Mesothelial cell of epicardium (in vitro differentiated cells): ENCODE measurements around the gene AHCYL2. TPM values are rescaled to one million over a fixed set of nuclear protein-coding genes. Genes with fewer than 3 reads are reported as not detected.
"Not testable (repeated sequence)": the region's sequence is repeated elsewhere in the genome, so short reads cannot be mapped to it uniquely, and the experiment has no call there.

Source experiments
- DNase-seq, 2 experiments: peaks; one replicate each; pipeline ENCODE4 v3.0.0; 2021; ENCODE audit warnings: low spot score in 2 of 2; ENCODE audit not compliant: unreplicated experiment in 2 of 2
- H3K27ac Mint-ChIP-seq: 2 replicates; pipeline ENCODE4 v1.8.0; 2021; ENCODE audit warnings: mixed read lengths
- H3K27me3 Mint-ChIP-seq: 2 replicates; pipeline ENCODE4 v1.8.0; 2021; ENCODE audit warnings: low read depth, mixed read lengths
- H3K36me3 Mint-ChIP-seq: 2 replicates; pipeline ENCODE4 v1.8.0; 2021; ENCODE audit warnings: mixed read lengths
- H3K4me1 Mint-ChIP-seq: 2 replicates; pipeline ENCODE4 v1.8.0; 2021; ENCODE audit warnings: mixed read lengths
- H3K4me3 Mint-ChIP-seq: 2 replicates; pipeline ENCODE4 v1.8.0; 2021; ENCODE audit warnings: mild to moderate bottlenecking, moderate library complexity, mixed read lengths
- H3K9me3 Mint-ChIP-seq: 2 replicates; pipeline ENCODE4 v1.8.0; 2021; ENCODE audit warnings: mixed read lengths
- total RNA-seq: library from RNA; stranded (reverse); gene quantifications from 3 replicates; pipeline ENCODE4 v1.2.1, GENCODE V29; 2021
- TF ChIP-seq, protein P1 (sequence below): fragments of 200-600 bp; sonication (generic); IDR thresholded peaks from one replicate; pipeline ENCODE4 v1.5.0; 2021; ENCODE audit warnings: antibody characterized with exemption; ENCODE audit not compliant: unreplicated experiment

The AHCYL2 gene
- total RNA-seq, 1 donor from 2014 or later, result 22.8 TPM

DNA sequence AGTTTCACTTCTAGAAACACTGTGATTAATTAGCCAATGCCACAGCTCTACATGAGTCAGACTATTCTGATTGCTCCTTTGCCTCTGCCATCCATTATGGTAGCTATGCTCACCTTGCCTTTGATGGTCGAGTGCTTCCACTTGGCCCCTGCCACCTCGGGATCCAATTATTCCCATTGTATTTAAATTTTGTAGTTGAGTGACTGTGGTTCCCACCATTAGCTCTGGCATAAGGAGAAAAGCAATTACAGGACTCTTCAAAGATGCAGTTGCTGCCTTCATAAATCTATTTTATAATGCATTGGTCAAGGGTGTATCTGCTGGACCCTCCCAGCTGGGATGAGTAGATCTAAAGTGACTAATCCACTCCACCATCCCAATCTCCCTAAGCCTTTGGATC, 223.8 kb downstream of the AHCYL2 start:
- not testable (repeated sequence) for H3K4me1 Mint-ChIP-seq, H3K27me3 Mint-ChIP-seq, H3K27ac Mint-ChIP-seq, DNase-seq, H3K4me3 Mint-ChIP-seq
- Mint-ChIP-seq H3K36me3 (peaks cover 23% of the 10 kb centered on the region), H3K9me3 (peaks cover 18% of the 10 kb centered on the region)

DNA sequence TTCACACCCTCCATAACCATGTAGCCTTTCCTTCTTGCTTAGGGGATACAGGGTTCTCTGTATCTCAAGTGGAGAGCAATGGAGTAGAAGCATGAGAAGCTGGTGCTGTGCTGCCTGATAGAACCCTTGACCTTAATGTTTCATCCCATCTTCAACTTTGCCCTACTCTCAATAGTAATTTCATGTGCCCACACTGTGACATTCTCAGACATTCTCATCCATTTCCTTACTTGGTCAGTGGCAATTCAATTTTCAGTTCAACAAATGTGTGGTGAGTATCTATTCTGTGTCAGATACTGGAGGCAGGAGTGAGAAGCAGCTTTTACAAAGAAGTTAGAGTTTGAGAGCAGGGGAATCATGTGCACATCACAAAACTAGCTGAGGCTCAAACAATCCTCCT, 225.5 kb downstream of the AHCYL2 start:
- Mint-ChIP-seq H3K4me3 (no peak overlapping the region), H3K36me3 (peaks cover 23% of the 10 kb centered on the region), H3K9me3 (peaks cover 18% of the 10 kb centered on the region), H3K27me3 (no peaks in the 10 kb centered on the region), H3K27ac (no peak overlapping the region), H3K4me1 (no peaks in the 10 kb centered on the region)
- TF ChIP-seq, protein P1, sequence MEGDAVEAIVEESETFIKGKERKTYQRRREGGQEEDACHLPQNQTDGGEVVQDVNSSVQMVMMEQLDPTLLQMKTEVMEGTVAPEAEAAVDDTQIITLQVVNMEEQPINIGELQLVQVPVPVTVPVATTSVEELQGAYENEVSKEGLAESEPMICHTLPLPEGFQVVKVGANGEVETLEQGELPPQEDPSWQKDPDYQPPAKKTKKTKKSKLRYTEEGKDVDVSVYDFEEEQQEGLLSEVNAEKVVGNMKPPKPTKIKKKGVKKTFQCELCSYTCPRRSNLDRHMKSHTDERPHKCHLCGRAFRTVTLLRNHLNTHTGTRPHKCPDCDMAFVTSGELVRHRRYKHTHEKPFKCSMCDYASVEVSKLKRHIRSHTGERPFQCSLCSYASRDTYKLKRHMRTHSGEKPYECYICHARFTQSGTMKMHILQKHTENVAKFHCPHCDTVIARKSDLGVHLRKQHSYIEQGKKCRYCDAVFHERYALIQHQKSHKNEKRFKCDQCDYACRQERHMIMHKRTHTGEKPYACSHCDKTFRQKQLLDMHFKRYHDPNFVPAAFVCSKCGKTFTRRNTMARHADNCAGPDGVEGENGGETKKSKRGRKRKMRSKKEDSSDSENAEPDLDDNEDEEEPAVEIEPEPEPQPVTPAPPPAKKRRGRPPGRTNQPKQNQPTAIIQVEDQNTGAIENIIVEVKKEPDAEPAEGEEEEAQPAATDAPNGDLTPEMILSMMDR, result no peak
- no peak for DNase-seq

DNA sequence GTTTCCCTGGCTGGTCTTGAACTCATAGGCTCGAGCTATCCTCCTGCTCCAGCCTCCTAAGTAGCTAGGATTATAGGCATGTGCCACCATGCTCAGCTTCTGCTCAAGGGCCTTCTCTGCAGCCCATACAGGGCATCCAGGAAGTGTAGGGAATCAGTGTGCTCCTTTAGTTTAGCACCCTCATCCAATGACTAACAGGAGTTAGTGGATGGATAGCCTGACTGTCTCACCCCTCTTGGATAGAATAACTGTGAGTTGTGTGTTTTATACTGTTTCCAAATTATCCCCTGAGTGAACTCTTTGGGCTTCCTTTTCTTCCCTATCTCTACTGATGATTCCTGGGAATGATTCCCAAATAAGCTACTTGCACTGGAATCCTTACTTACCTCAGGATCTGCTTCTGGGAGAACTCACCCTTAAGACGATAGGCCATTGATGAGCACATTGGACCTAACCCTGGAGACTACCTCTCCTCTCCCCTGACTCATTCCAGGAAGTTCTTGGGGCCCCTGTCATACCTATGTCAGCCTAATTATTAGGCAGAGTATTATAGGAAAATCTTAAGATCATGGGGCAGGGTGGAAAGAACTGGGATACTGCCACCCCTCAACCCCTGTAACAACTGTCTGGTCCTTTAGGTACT, 227.9 kb downstream of the AHCYL2 start:
- Mint-ChIP-seq H3K4me1 (no peaks in the 10 kb centered on the region), H3K27me3 (no peaks in the 10 kb centered on the region), H3K36me3 (peaks cover 14% of the 10 kb centered on the region), H3K9me3 (peaks cover 14% of the 10 kb centered on the region), H3K27ac (no peak overlapping the region), H3K4me3 (no peak overlapping the region)
- TF ChIP-seq, protein P1, result no peak
- no peak for DNase-seq

DNA sequence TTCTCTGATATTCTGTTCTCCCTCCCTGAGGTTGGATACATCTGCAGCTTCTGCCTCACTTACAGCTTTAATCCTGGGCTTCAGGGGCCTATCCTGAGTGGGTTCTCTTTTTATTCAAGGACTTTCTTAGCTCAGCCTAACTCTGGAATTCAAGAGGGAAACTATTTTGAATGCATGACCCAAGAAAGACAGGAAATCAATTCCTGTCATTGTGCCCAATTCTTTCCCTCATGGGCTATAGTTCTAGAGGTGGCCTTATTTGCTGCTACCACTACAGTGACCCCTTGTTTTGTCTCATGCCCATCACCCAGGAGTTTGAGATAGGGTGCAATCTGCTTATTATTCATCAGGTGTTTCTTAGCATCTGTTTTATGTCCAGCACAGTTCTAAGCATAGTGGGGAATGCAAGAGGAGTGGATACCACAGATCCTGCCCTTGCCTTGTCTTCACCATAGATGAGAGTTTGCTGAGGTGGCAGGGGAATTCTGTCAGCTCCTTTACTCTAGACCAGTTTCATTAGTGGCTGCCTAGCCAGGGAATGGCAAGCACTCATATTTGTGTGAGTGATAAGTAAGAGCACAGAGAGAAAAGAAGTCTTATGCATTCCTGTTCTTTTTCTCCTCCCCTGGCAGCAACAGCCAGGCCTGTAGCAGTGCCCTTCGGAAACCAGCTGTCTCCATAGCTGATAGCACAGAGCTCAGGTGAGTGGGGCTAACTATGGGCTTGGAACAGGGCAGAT, 228.8 kb downstream of the AHCYL2 start:
- Mint-ChIP-seq H3K4me3 (no peak overlapping the region), H3K36me3 (peaks cover 11% of the 10 kb centered on the region), H3K27me3 (no peaks in the 10 kb centered on the region), H3K27ac (no peak overlapping the region), H3K9me3 (peaks cover 11% of the 10 kb centered on the region), H3K4me1 (no peaks in the 10 kb centered on the region)
- TF ChIP-seq, protein P1, result no peak
- no peak for DNase-seq

DNA sequence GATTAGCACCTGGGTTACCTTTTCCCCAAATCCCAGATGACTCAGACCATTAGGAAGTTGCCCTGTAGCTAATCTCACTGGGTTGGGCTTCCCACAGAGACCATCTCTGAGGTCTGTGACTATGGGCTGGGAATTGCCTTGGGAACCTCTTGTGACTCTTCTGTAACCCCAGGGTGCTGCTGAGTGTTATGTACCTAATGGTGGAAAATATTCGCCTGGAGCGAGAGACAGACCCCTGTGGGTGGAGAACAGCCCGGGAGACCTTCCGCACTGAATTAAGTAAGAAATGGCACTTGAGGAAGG, 229.4 kb downstream of the AHCYL2 start:
- no peak overlapping the region for H3K4me3 Mint-ChIP-seq
- no peaks in the 10 kb centered on the region for H3K4me1 Mint-ChIP-seq
- DNase-seq, result no peak
- peaks cover 6% of the 10 kb centered on the region for H3K36me3 Mint-ChIP-seq
- peaks cover 6% of the 10 kb centered on the region for H3K9me3 Mint-ChIP-seq
- H3K27me3 Mint-ChIP-seq, result no peaks in the 10 kb centered on the region
- no peak overlapping the region for H3K27ac Mint-ChIP-seq
- TF ChIP-seq, protein P1, result no peak

DNA sequence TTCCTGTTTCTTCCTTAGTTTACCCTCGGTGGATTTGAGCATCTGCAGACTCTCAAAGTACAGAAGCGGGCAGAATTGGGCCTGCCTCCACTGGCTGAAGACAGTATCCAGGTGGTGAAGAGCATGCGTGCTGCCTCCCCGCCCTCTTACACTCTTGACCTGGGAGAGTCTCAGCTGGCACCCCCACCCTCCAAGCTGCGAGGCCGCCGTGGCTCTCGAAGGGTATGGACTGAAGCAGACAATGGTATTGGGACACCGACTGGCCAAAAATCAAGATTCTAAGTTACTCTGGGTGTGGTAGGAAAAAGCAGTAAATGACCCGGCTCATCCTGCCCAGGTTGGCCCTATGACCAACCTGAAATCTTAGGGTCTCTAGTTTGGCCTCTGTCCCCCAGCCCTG, 231.6 kb downstream of the AHCYL2 start:
- no peak for DNase-seq
- no peak overlapping the region for H3K4me3 Mint-ChIP-seq
- H3K4me1 Mint-ChIP-seq, result no peaks in the 10 kb centered on the region
- H3K9me3 Mint-ChIP-seq, result no peaks in the 10 kb centered on the region
- no peaks in the 10 kb centered on the region for H3K36me3 Mint-ChIP-seq
- TF ChIP-seq, protein P1, result no peak
- H3K27me3 Mint-ChIP-seq, result no peaks in the 10 kb centered on the region
- no peak overlapping the region for H3K27ac Mint-ChIP-seq
